WERI-Rb-1 (cell line): Measurements from ENCODE around the gene OR52W1.

Source experiments
- DNase-seq: peaks from one replicate; pipeline ENCODE4 v3.0.0-alpha.2; 2020
- H3K27ac ChIP-seq: fragments of 250-450 bp; sonication (Bioruptor Pico); 2 replicates; pipeline ENCODE4 v1.5.1; 2020; ENCODE audit warnings: mild to moderate bottlenecking, moderate library complexity
- H3K27me3 ChIP-seq: fragments of 250-450 bp; sonication (Bioruptor Pico); 2 replicates; pipeline ENCODE4 v1.5.1; 2021; ENCODE audit warnings: mild to moderate bottlenecking, low read depth, moderate library complexity; ENCODE audit not compliant: insufficient read depth, severe bottlenecking
- H3K36me3 ChIP-seq: fragments of 250-450 bp; sonication (Bioruptor Pico); 2 replicates; pipeline ENCODE4 v1.5.1; 2020; ENCODE audit warnings: mild to moderate bottlenecking, moderate library complexity
- H3K4me3 ChIP-seq: 2 replicates; pipeline ENCODE4 v1.5.1; 2011; ENCODE audit warnings: low read depth, mild to moderate bottlenecking, control low read depth, low read length
- H3K9me3 ChIP-seq: fragments of 250-450 bp; sonication (Bioruptor Pico); 2 replicates; pipeline ENCODE4 v1.5.1; 2021; ENCODE audit warnings: mild to moderate bottlenecking, moderate library complexity; ENCODE audit not compliant: severe bottlenecking
- TF ChIP-seq, protein P1 (sequence below): IDR thresholded peaks from 2 replicates; pipeline ENCODE4 v1.5.1; 2011; ENCODE audit warnings: low read depth, mild to moderate bottlenecking, control low read depth, inconsistent platforms, low read length

Gene OR52W1

DNA sequence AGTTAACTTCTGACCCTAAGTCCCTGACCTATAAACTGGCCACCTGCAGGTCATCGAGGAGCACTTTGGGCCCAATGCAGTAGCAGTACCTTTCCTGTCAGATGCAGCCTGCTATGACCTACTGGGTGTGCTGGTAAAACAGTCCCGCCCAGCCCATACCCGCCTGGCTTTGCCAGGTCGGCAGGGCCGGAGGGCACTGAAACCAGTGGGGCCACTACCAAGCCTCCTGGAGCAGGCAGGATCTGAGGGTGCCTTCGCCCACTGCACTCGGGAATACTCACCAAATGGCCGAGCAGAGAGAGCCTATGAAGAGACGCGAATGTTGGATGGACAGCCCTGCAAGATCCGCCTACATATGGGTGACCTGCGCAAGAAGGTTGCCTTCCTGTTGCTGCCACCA, 10.8 kb downstream of the OR52W1 start:
- peaks cover 22% of the 10 kb centered on the region for H3K36me3 ChIP-seq
- H3K27me3 ChIP-seq, result no peaks in the 10 kb centered on the region
- no peaks in the 10 kb centered on the region for H3K9me3 ChIP-seq
- no peak overlapping the region for H3K4me3 ChIP-seq
- no peak overlapping the region for H3K27ac ChIP-seq
- TF ChIP-seq, protein P1, sequence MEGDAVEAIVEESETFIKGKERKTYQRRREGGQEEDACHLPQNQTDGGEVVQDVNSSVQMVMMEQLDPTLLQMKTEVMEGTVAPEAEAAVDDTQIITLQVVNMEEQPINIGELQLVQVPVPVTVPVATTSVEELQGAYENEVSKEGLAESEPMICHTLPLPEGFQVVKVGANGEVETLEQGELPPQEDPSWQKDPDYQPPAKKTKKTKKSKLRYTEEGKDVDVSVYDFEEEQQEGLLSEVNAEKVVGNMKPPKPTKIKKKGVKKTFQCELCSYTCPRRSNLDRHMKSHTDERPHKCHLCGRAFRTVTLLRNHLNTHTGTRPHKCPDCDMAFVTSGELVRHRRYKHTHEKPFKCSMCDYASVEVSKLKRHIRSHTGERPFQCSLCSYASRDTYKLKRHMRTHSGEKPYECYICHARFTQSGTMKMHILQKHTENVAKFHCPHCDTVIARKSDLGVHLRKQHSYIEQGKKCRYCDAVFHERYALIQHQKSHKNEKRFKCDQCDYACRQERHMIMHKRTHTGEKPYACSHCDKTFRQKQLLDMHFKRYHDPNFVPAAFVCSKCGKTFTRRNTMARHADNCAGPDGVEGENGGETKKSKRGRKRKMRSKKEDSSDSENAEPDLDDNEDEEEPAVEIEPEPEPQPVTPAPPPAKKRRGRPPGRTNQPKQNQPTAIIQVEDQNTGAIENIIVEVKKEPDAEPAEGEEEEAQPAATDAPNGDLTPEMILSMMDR, result no peak
- DNase-seq, result no peak

DNA sequence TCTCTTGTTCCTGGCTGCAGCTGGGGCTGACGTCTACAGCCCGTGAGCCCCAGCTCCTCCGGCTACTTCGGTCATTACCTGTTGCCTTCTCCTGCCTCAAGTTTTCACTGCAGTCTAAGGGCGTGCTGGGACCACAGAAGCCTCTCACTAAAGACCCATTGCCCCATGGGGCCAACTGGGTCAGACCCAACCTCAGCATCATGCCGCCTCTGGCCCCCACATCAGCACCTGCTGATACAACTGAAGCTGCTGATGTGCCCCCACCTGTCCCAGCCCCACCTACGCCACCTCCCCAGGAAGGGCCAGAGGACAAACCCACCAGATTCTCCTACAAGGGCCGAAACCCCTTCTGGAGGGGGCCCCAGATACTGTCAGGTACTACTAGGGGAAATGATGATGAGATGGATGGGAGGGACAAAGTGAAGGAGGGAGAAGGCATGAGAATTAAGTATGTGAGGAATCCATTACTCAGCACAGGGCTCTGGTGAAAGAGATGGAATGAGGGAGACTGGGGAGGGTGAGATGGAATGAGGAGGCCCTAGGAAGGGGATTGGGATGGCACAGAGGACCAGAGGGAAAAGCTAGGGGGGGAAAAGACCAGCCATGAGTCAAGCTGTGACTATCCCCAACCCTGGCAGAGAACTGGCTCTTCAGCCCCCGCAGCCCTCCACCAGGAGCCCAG, 11.4 kb downstream of the OR52W1 start:
- TF ChIP-seq, protein P1, result no peak
- H3K27ac ChIP-seq, result no peak overlapping the region
- peaks cover 22% of the 10 kb centered on the region for H3K36me3 ChIP-seq
- no peak for DNase-seq
- H3K9me3 ChIP-seq, result no peaks in the 10 kb centered on the region
- H3K27me3 ChIP-seq, result no peaks in the 10 kb centered on the region
- no peak overlapping the region for H3K4me3 ChIP-seq

GRCh38 chr11:6214530-6214929, 15.5 kb downstream of the OR52W1 start:
- TF ChIP-seq, protein P1, result no peak

DNA sequence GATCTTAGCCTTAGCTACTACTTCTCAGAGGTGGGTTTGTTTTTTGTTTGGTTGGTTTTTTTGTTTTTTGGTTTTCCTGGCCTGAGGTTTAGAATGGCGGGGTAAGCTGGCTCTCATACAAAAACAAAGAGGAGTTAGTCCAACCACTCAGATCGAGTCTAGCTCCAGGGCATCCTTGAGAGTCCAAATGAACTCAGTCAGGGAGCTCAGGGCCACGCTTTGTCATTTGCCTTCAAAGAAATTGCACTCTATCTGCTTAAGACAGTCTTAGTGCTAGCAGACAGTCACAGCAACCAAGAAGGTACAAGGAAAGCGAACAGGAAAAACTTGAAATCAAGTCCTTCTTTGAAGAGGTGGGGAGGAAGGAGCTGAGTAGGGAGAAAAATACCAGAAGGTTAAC, 17.5 kb downstream of the OR52W1 start:
- H3K36me3 ChIP-seq, result peaks cover 65% of the 10 kb centered on the region
- no peak overlapping the region for H3K4me3 ChIP-seq
- H3K27me3 ChIP-seq, result no peaks in the 10 kb centered on the region
- no peaks in the 10 kb centered on the region for H3K9me3 ChIP-seq
- no peak for DNase-seq
- H3K27ac ChIP-seq, result no peak overlapping the region
- TF ChIP-seq, protein P1, result no peak

More at GRCh38 chr11:6214530-6214929, 15.5 kb downstream of the OR52W1 start:
- Histone ChIP-seq H3K9me3 (no peaks in the 10 kb centered on the region), H3K27ac (no peak overlapping the region), H3K36me3 (peaks cover 54% of the 10 kb centered on the region), H3K27me3 (no peaks in the 10 kb centered on the region), H3K4me3 (no peak overlapping the region)
- DNase-seq, result no peak

DNA sequence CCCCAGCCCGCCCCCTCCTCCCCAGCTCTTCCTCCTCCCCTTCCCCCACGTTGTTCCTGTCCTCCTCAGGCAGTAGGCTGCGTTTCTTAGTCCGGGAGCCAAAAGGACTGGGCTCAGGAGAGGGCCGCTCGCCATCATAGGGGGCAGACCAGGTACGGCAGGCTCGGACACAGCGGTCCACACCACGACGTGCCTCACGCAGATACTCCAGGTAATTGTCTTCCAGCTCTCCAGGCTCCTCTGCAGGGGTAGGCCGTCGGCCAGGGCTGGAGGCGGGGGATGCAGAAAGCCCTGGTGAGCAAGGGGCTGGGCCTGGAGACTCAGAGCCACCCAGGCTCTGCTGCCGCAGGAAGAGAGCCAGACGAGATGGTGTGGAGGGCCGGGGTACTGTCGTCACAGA, 18.7 kb downstream of the OR52W1 start:
- Histone ChIP-seq H3K27me3 (no peaks in the 10 kb centered on the region), H3K27ac (no peak overlapping the region), H3K4me3 (no peak overlapping the region), H3K9me3 (no peaks in the 10 kb centered on the region), H3K36me3 (peaks cover 72% of the 10 kb centered on the region)
- TF ChIP-seq, protein P1, result no peak
- DNase-seq, result no peak

DNA sequence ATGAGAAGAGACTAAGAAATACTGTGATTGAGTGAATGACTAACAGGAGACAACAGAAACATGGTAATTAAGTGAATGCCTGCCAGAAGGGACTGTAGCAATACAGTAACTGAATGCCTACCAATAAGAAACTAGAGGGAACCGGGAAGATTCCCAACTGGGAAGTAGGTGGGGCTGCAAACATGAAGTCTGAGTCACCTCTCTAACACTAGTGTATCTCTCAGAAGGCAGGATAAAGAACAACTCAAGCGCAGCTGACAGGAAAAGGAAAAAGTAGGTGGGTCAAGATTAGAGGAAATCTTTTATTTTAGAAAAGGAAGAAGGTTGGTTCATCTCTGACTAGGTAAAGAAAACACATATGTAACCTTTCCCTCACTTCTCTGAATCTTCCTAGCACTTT, 20.3 kb downstream of the OR52W1 start:
- TF ChIP-seq, protein P1, result no peak
- peaks cover 75% of the 10 kb centered on the region for H3K36me3 ChIP-seq
- no peaks in the 10 kb centered on the region for H3K27me3 ChIP-seq
- no peak overlapping the region for H3K27ac ChIP-seq
- no peak overlapping the region for H3K4me3 ChIP-seq
- no peak for DNase-seq
- H3K9me3 ChIP-seq, result no peaks in the 10 kb centered on the region
